T-cell (primary cell): ENCODE data around the gene DUSP22. TPM values are rescaled to one million over a fixed set of nuclear protein-coding genes. Genes with fewer than 3 reads are reported as not detected.

Experiments used
- ATAC-seq, 4 experiments: fragments of 200-7000 bp in 3 of 4; fragments of 150-1000 bp in 1 of 4; cut with Tn5 transposase; replicated peaks in 1 of 4; 1 replicate in 3 of 4; 2 replicates in 1 of 4; pipeline ENCODE4 v1.10.0; 2021; ENCODE audit warnings: moderate library complexity in 3 of 4, mild to moderate bottlenecking in 2 of 4, moderate number of reproducible peaks in 1 of 4
- CTCF ChIA-PET, 2 donors: fragments of 300-600 bp; sonication (Branson Sonifier 250); formaldehyde crosslinking; loops; one replicate each; lab custom pipeline; 2022; ENCODE audit warnings: antibody characterized with exemption in 2 of 2; lab: Charles Lee
- POLR2A ChIA-PET, 2 donors: fragments of 300-600 bp; sonication (Branson Sonifier 250); formaldehyde crosslinking; loops; one replicate each; lab custom pipeline; 2022; ENCODE audit warnings: antibody characterized with exemption in 2 of 2; lab: Charles Lee
- DNase-seq, 35 experiments: peaks; one replicate each; pipeline versions ENCODE4 v3.0.0 to v3.0.0-alpha.2; 2013 to 2023
- H3K27ac ChIP-seq: one replicate; pipeline ENCODE4 v1.5.1; 2013; ENCODE audit warnings: low read length
- H3K27me3 ChIP-seq, 2 experiments: replicated peaks in 1 of 2; 1 replicate in 1 of 2; 2 replicates in 1 of 2; pipeline versions ENCODE4 v1.6.1 to v1.7.0; 2013; ENCODE audit warnings: low read length in 1 of 2, mixed read lengths in 1 of 2; ENCODE audit not compliant: control insufficient read depth in 2 of 2, insufficient read depth in 2 of 2; ENCODE audit errors: extremely low read depth in 1 of 2
- H3K36me3 ChIP-seq, 2 donors: 1 replicate in 1 of 2; 2 replicates in 1 of 2; pipeline versions ENCODE4 v1.6.1 to v1.7.0; 2013; ENCODE audit warnings: low read length in 1 of 2; ENCODE audit not compliant: control insufficient read depth in 2 of 2, insufficient read depth in 1 of 2; ENCODE audit errors: extremely low read depth in 1 of 2
- H3K4me1 ChIP-seq, 2 experiments: 1 replicate in 1 of 2; 2 replicates in 1 of 2; pipeline versions ENCODE4 v1.6.1 to v1.7.0; 2013; ENCODE audit warnings: low read length in 2 of 2, mixed read lengths in 1 of 2; ENCODE audit not compliant: insufficient read depth in 2 of 2, control insufficient read depth in 1 of 2; ENCODE audit errors: extremely low read depth in 1 of 2
- H3K4me3 ChIP-seq, 2 donors: 1 replicate in 1 of 2; 2 replicates in 1 of 2; pipeline versions ENCODE4 v1.5.1 to v1.7.0; 2013; ENCODE audit warnings: mild to moderate bottlenecking in 2 of 2, low read length in 1 of 2, moderate library complexity in 1 of 2; ENCODE audit not compliant: control insufficient read depth in 1 of 2; ENCODE audit errors: extremely low read depth in 1 of 2
- H3K9me3 ChIP-seq: 2 replicates; pipeline ENCODE4 v1.7.0; 2013
- H3K27ac Mint-ChIP-seq, 2 donors: one replicate each; pipeline ENCODE4 v1.8.0; 2020 to 2021; ENCODE audit warnings: mild to moderate bottlenecking in 2 of 2, mixed read lengths in 2 of 2
- H3K27me3 Mint-ChIP-seq, 2 donors: one replicate each; pipeline ENCODE4 v1.8.0; 2021 to 2022; ENCODE audit warnings: mixed read lengths in 2 of 2
- H3K36me3 Mint-ChIP-seq: one replicate; pipeline ENCODE4 v1.8.0; 2021; ENCODE audit warnings: mixed read lengths
- H3K4me1 Mint-ChIP-seq, 3 donors: one replicate each; pipeline ENCODE4 v1.8.0; 2020 to 2022; ENCODE audit warnings: mixed read lengths in 3 of 3, mild to moderate bottlenecking in 1 of 3
- H3K4me3 Mint-ChIP-seq, 3 donors: one replicate each; pipeline ENCODE4 v1.8.0; 2020 to 2022; ENCODE audit warnings: mild to moderate bottlenecking in 3 of 3, mixed read lengths in 3 of 3, moderate library complexity in 3 of 3
- H3K9me3 Mint-ChIP-seq, 3 donors: one replicate each; pipeline ENCODE4 v1.8.0; 2020 to 2022; ENCODE audit warnings: mixed read lengths in 3 of 3
- WGBS: methylation state at CpG from one replicate; pipeline ENCODE4 v1.1.5; 2013; ENCODE audit warnings: missing lambda C conversion rate; ENCODE audit not compliant: insufficient coverage; 5-methylcytosine and 5-hydroxymethylcytosine counted together
- total RNA-seq, 35 experiments: library from RNA in 6 of 35; stranded (reverse) in 6 of 35; fragments of 120-200 nt in 1 of 35; gene quantifications; one replicate each; pipeline versions ENCODE4 v1.2.1 to v1.2.4 and lab custom pipeline; 2013 to 2026

DUSP22 gene
- total RNA-seq, 5 donors from 2014 or later (not counting 1 experiment from before 2014, with no cell fraction given), result 32.0 to 52.4 (median 42.1) TPM

GRCh38 chr6:355373-356208 is 63.3 kb downstream of the DUSP22 start:
- H3K36me3 ChIP-seq, result peaks cover 0 to 1% of the 10 kb centered on the region in 2 donors

GRCh38 chr6:356828-357251 is 64.6 kb downstream of the DUSP22 start:
- Mint-ChIP-seq H3K4me1 (peaks cover 6 to 22% (median 10%) of the 10 kb centered on the region in 3 donors), H3K27me3 (no peaks in the 10 kb centered on the region), H3K9me3 (peaks cover 0 to 4% (median 0%) of the 10 kb centered on the region in 3 donors), H3K36me3 (no peaks in the 10 kb centered on the region), H3K27ac (no peak overlapping the region), H3K4me3 (no peak overlapping the region)
- Histone ChIP-seq H3K27ac (no peak overlapping the region), H3K4me1 (peaks cover 0 to 16% of the 10 kb centered on the region in 2 experiments), H3K27me3 (no peaks in the 10 kb centered on the region), H3K9me3 (no peaks in the 10 kb centered on the region), H3K4me3 (no peak overlapping the region), H3K36me3 (no peaks in the 10 kb centered on the region)
- ATAC-seq, result no peak
- POLR2A ChIA-PET, result no interaction called here
- DNase-seq, result no peak
- 69% methylated on average over 11 of the region's 11 CpGs for WGBS
- CTCF ChIA-PET, result interaction anchor here in 1 of 2 donors (0.6 kb wide), 1 partner anchor 172 kb away, joined by 3 read pairs; no protein-coding TSS in a partner anchor

More at GRCh38 chr6:355373-356208, 63.3 kb downstream of the DUSP22 start:
- ChIA-PET POLR2A (no interaction called here), CTCF (interaction anchor here in 1 of 2 donors (1.0 kb wide), 1 partner anchor 17 kb away, joined by 4 read pairs; no protein-coding TSS in a partner anchor)
- Mint-ChIP-seq H3K4me1 (peaks cover 6 to 22% (median 9%) of the 10 kb centered on the region in 3 donors), H3K36me3 (peaks cover 9% of the 10 kb centered on the region), H3K9me3 (no peaks in the 10 kb centered on the region), H3K27me3 (no peaks in the 10 kb centered on the region), H3K4me3 (no peak overlapping the region), H3K27ac (peak overlapping the region in 1 of 2 donors; percentile 54)
- ATAC-seq (no peak), DNase-seq (no peak)
- WGBS, result 86% methylated on average over 8 of the region's 9 CpGs
- H3K27me3 ChIP-seq, result no peaks in the 10 kb centered on the region
- H3K27ac ChIP-seq, result no peak overlapping the region
- H3K9me3 ChIP-seq, result no peaks in the 10 kb centered on the region
- H3K4me1 ChIP-seq, result peaks cover 0 to 16% of the 10 kb centered on the region in 2 experiments
- H3K4me3 ChIP-seq, result no peak overlapping the region

GRCh38 chr6:357261-357790 is 65.0 kb downstream of the DUSP22 start:
- peaks cover 6 to 22% (median 10%) of the 10 kb centered on the region in 3 donors for H3K4me1 Mint-ChIP-seq
- CTCF ChIA-PET, result interaction anchor here in 1 of 2 donors (0.6 kb wide), 1 partner anchor 173 kb away, joined by 3 read pairs; no protein-coding TSS in a partner anchor
- Histone ChIP-seq H3K4me3 (no peak overlapping the region), H3K27me3 (no peaks in the 10 kb centered on the region), H3K9me3 (no peaks in the 10 kb centered on the region), H3K4me1 (peaks cover 0 to 16% of the 10 kb centered on the region in 2 experiments), H3K36me3 (no peaks in the 10 kb centered on the region), H3K27ac (no peak overlapping the region)
- POLR2A ChIA-PET, result no interaction called here
- ATAC-seq (no peak), DNase-seq (no peak)
- peaks cover 0 to 4% (median 0%) of the 10 kb centered on the region in 3 donors for H3K9me3 Mint-ChIP-seq
- H3K27me3 Mint-ChIP-seq, result no peaks in the 10 kb centered on the region
- no peak overlapping the region for H3K4me3 Mint-ChIP-seq
- WGBS, result 85% methylated on average over 10 of the region's 12 CpGs
- no peak overlapping the region for H3K27ac Mint-ChIP-seq
- H3K36me3 Mint-ChIP-seq, result no peaks in the 10 kb centered on the region

GRCh38 chr6:357791-358341 is 65.6 kb downstream of the DUSP22 start:
- Histone ChIP-seq H3K27me3 (no peaks in the 10 kb centered on the region), H3K36me3 (no peaks in the 10 kb centered on the region), H3K9me3 (no peaks in the 10 kb centered on the region), H3K27ac (no peak overlapping the region), H3K4me1 (peaks cover 0 to 16% of the 10 kb centered on the region in 2 experiments), H3K4me3 (no peak overlapping the region)
- no peak for DNase-seq
- POLR2A ChIA-PET, result no interaction called here
- no peak overlapping the region for H3K27ac Mint-ChIP-seq
- no peak for ATAC-seq
- H3K4me3 Mint-ChIP-seq, result no peak overlapping the region
- no peaks in the 10 kb centered on the region for H3K27me3 Mint-ChIP-seq
- H3K9me3 Mint-ChIP-seq, result peaks cover 0 to 9% (median 0%) of the 10 kb centered on the region in 3 donors
- peaks cover 6 to 22% (median 10%) of the 10 kb centered on the region in 3 donors for H3K4me1 Mint-ChIP-seq
- WGBS, result 82% methylated on average over 12 of the region's 13 CpGs
- H3K36me3 Mint-ChIP-seq, result no peaks in the 10 kb centered on the region
- CTCF ChIA-PET, result no interaction called here

GRCh38 chr6:358432-358831 is 66.1 kb downstream of the DUSP22 start:
- CTCF ChIA-PET, result no interaction called here
- Histone ChIP-seq H3K36me3 (no peaks in the 10 kb centered on the region), H3K9me3 (no peaks in the 10 kb centered on the region), H3K4me1 (peaks cover 0 to 16% of the 10 kb centered on the region in 2 experiments), H3K4me3 (no peak overlapping the region), H3K27ac (no peak overlapping the region), H3K27me3 (no peaks in the 10 kb centered on the region)
- ATAC-seq (no peak), DNase-seq (no peak)
- H3K9me3 Mint-ChIP-seq, result peaks cover 0 to 9% (median 2%) of the 10 kb centered on the region in 3 donors
- H3K36me3 Mint-ChIP-seq, result no peaks in the 10 kb centered on the region
- H3K4me3 Mint-ChIP-seq, result no peak overlapping the region
- no peaks in the 10 kb centered on the region for H3K27me3 Mint-ChIP-seq
- POLR2A ChIA-PET, result no interaction called here
- 72% methylated on average over 4 of the region's 4 CpGs for WGBS
- H3K4me1 Mint-ChIP-seq, result peaks cover 6 to 22% (median 10%) of the 10 kb centered on the region in 3 donors
- peak overlapping the region in 1 of 2 donors; percentile 4 for H3K27ac Mint-ChIP-seq

GRCh38 chr6:358847-359246 is 66.6 kb downstream of the DUSP22 start:
- WGBS, result 88% methylated on average over 8 of the region's 8 CpGs
- H3K36me3 ChIP-seq, result no peaks in the 10 kb centered on the region
- no peaks in the 10 kb centered on the region for H3K9me3 ChIP-seq
- ATAC-seq (no peak), DNase-seq (no peak)
- Mint-ChIP-seq H3K4me3 (no peak overlapping the region), H3K4me1 (peaks cover 6 to 22% (median 10%) of the 10 kb centered on the region in 3 donors), H3K9me3 (peaks cover 0 to 10% (median 5%) of the 10 kb centered on the region in 3 donors), H3K27me3 (no peaks in the 10 kb centered on the region), H3K27ac (no peak overlapping the region), H3K36me3 (no peaks in the 10 kb centered on the region)
- H3K4me1 ChIP-seq, result peaks cover 0 to 16% of the 10 kb centered on the region in 2 experiments
- no peak overlapping the region for H3K27ac ChIP-seq
- ChIA-PET POLR2A (no interaction called here), CTCF (no interaction called here)
- H3K27me3 ChIP-seq, result no peaks in the 10 kb centered on the region
- no peak overlapping the region for H3K4me3 ChIP-seq
